ENCODE results near the gene CNOT11.
"Not testable (repeated sequence)": the region's sequence is repeated elsewhere in the genome, so short reads cannot be mapped to it uniquely, and the experiment has no call there.

GRCh38 chr2:101316568-101316967 lies 63.9 kb downstream of the CNOT11 start:
- not testable (repeated sequence) for TF ChIP-seq CTCF (conservative IDR thresholded peaks at IDR 0.05; ENCODE audit: low read depth, low read length); EZH2 (IDR thresholded peaks at IDR 0.05; ENCODE audit: borderline replicate concordance, low read depth, low read length, poor library complexity, severe bottlenecking)

All from A673 (cell line).